ENCODE data around the gene FIGN. TPM values are rescaled to one million over a fixed set of nuclear protein-coding genes. Genes with fewer than 3 reads are reported as not detected.

The FIGN gene
- total and polyA plus RNA-seq, 2 donors (not counting 1 experiment from before 2014, with no cell fraction given), result not detected

GRCh38 chr2:163552758-163553157 is 183.1 kb downstream of the FIGN start:
- no peak for ATAC-seq (ENCODE audit: low read depth)
- CTCF ChIA-PET, result no interaction called here

More at GRCh38 chr2:163552758-163553157, 183.1 kb downstream of the FIGN start:
- DNase-seq, result no peak
- H3K4me1 ChIP-seq (ENCODE audit: control insufficient read depth in 2 of 2, insufficient read depth in 2 of 2, low read length in 2 of 2), result no peaks in the 10 kb centered on the region
- H3K36me3 ChIP-seq (replicated peaks in 1 of 2; ENCODE audit: control extremely low read depth in 1 of 2, control insufficient read depth in 1 of 2, extremely low read depth in 1 of 2, insufficient read depth in 2 of 2, low read length in 1 of 2), result no peaks in the 10 kb centered on the region
- H3K4me1 Mint-ChIP-seq, result no peaks in the 10 kb centered on the region
- H3K4me2 ChIP-seq (replicated peaks; ENCODE audit: low read depth, low read length, poor library complexity, severe bottlenecking), result no peak overlapping the region
- no peaks in the 10 kb centered on the region for H4K20me1 ChIP-seq (ENCODE audit: control insufficient read depth, insufficient read depth, low read length, poor library complexity, severe bottlenecking)
- no peaks in the 10 kb centered on the region for H3K79me2 ChIP-seq (ENCODE audit: control insufficient read depth, insufficient read depth, low read length)
- H3K4me3 ChIP-seq (ENCODE audit: control extremely low read depth in 1 of 5, extremely low read depth in 1 of 5, insufficient read depth in 1 of 5, low read depth in 2 of 5, low read length in 4 of 5), result no peak overlapping the region
- no peaks in the 10 kb centered on the region for H3K27me3 Mint-ChIP-seq
- H3K9me3 Mint-ChIP-seq (ENCODE audit: insufficient read depth), result no peaks in the 10 kb centered on the region
- H2AFZ ChIP-seq (ENCODE audit: insufficient read depth, low read depth, low read length, poor library complexity, severe bottlenecking), result no peak overlapping the region
- H3K9me3 ChIP-seq (ENCODE audit: control extremely low read depth in 1 of 3, control insufficient read depth in 2 of 3, insufficient read depth in 1 of 3, low read length in 2 of 3), result no peaks in the 10 kb centered on the region
- no peak overlapping the region for H3K9ac ChIP-seq (ENCODE audit: low read length)
- no peak overlapping the region for H3K27ac ChIP-seq (ENCODE audit: low read length in 2 of 2)
- no peak for TF ChIP-seq CTCF (IDR thresholded peaks at IDR 0.05)
- no peak for TF ChIP-seq EZH2 (IDR thresholded peaks at IDR 0.05; ENCODE audit: borderline replicate concordance, insufficient read depth, low read depth, low read length, poor library complexity, severe bottlenecking)
- no CpG with 5 or more reads among the region's 2 CpGs for WGBS (ENCODE audit: insufficient coverage)
- H3K27ac Mint-ChIP-seq, result no peak overlapping the region
- no peaks in the 10 kb centered on the region for H3K27me3 ChIP-seq (replicated peaks in 1 of 4; ENCODE audit: control extremely low read depth in 1 of 4, control insufficient read depth in 3 of 4, insufficient read depth in 4 of 4, low read length in 3 of 4)
- intact Hi-C loops (cut with micrococcal nuclease), result no loop called here
- H3K4me3 Mint-ChIP-seq, result no peak overlapping the region
- POLR2A ChIA-PET, result no interaction called here
